Activated CD8-positive, alpha-beta memory T cell treated with anti-CD3 and anti-CD28 coated beads for 48 hours (primary cell): ENCODE results near the gene PITPNM1.
A peak's percentile ranks its signal among the peaks of the same experiment; 100 is the strongest.
"Not testable (repeated sequence)": the region's sequence is repeated elsewhere in the genome, so short reads cannot be mapped to it uniquely, and the experiment has no call there.

Experiments used
- DNase-seq, 3 experiments: peaks; one replicate each; pipeline ENCODE4 v3.0.0-alpha.2; 2020; ENCODE audit warnings: low read depth in 2 of 3, low spot score in 2 of 3

The PITPNM1 gene

GRCh38 chr11:67523556-67524479, 18.7 kb upstream of the PITPNM1 start:
- DNase-seq, result no peak

GRCh38 chr11:67522844-67523555, 17.8 kb upstream of the PITPNM1 start, which contains the start of gene CABP2:
Gene CABP2, minus strand, starts transcription at chr11:67523446. Its CDS starts 120 bp downstream, at chr11:67523326.
- DNase-seq, result no peak

- DNase-seq, result no peak
These were observed 17.2 kb upstream of the PITPNM1 start for GRCh38 chr11:67522338-67522737.

GRCh38 chr11:67521924-67522323, 16.8 kb upstream of the PITPNM1 start:
- DNase-seq, result no peak

GRCh38 chr11:67520856-67521824, 16.0 kb upstream of the PITPNM1 start:
- no peak for DNase-seq

- no peak for DNase-seq
These were observed 14.6 kb upstream of the PITPNM1 start for GRCh38 chr11:67519726-67520125.

GRCh38 chr11:67517784-67518552, 12.8 kb upstream of the PITPNM1 start:
- DNase-seq, result no peak

GRCh38 chr11:67516806-67517205, 11.6 kb upstream of the PITPNM1 start:
- DNase-seq, result no peak

- no peak for DNase-seq
These were observed 9.0 kb upstream of the PITPNM1 start for GRCh38 chr11:67514116-67514515.

- DNase-seq, result not testable (repeated sequence)
These were observed 6.4 kb upstream of the PITPNM1 start for GRCh38 chr11:67511558-67511957.

GRCh38 chr11:67510023-67510345, 4.8 kb upstream of the PITPNM1 start:
- DNase-seq, result no peak

- DNase-seq, result peak; percentile 97 to 99 (median 99)
These were observed 3.4 kb upstream of the PITPNM1 start for GRCh38 chr11:67508486-67509121.

- DNase-seq, result peak; percentile 92 to 96 (median 95)
These were observed 2.8 kb upstream of the PITPNM1 start, which contains the start of gene CDK2AP2 for GRCh38 chr11:67507864-67508485. Gene CDK2AP2, minus strand, starts transcription at chr11:67508162. Its CDS starts 80 bp downstream, at chr11:67508082.

- no peak for DNase-seq
These were observed 2.2 kb upstream of the PITPNM1 start for GRCh38 chr11:67507242-67507863.

- no peak for DNase-seq
These were observed 1.4 kb upstream of the PITPNM1 start for GRCh38 chr11:67506426-67507051.

GRCh38 chr11:67505605-67506396, 638 bp upstream of the PITPNM1 start:
- peak; percentile 70 to 90 (median 83) for DNase-seq
